HepG2 (cell line): ENCODE data around the gene QRICH2.

Experiments used
- HDAC6 ChIP-seq: fragments of 200-600 bp; sonication (generic); IDR thresholded peaks from 2 replicates; pipeline ENCODE4 v1.7.0; 2017; ENCODE audit warnings: mild to moderate bottlenecking, antibody characterized with exemption, low read length, low read depth
- HIVEP1 ChIP-seq: sonication (generic); formaldehyde crosslinking; IDR thresholded peaks from 2 replicates; pipeline ENCODE4 v1.4.0; 2020; ENCODE audit warnings: mild to moderate bottlenecking, missing genetic modification reagents
- POLR2A ChIP-seq, 2 experiments: IDR thresholded peaks; 2 replicates each; pipeline ENCODE4 v1.6.1; 2011; ENCODE audit warnings: low read depth in 2 of 2, low read length in 2 of 2, mild to moderate bottlenecking in 1 of 2, moderate library complexity in 1 of 2; ENCODE audit not compliant: insufficient read depth in 1 of 2
- RELA ChIP-seq: sonication (generic); formaldehyde crosslinking; IDR thresholded peaks from 2 replicates; pipeline ENCODE4 v1.4.0; 2020; ENCODE audit warnings: missing genetic modification reagents
- ZBTB1 ChIP-seq: sonication (generic); formaldehyde crosslinking; IDR thresholded peaks from 2 replicates; pipeline ENCODE4 v1.4.0; 2020; ENCODE audit warnings: missing genetic modification reagents, borderline replicate concordance
- ZNF546 ChIP-seq: sonication (generic); formaldehyde crosslinking; conservative IDR thresholded peaks from 2 replicates; pipeline ENCODE4 v1.8.1; 2023; ENCODE audit warnings: mild to moderate bottlenecking, missing genetic modification reagents
- TF ChIP-seq, protein P1 (sequence below): sonication (generic); formaldehyde crosslinking; IDR thresholded peaks from 2 replicates; pipeline ENCODE4 v1.4.0; 2020; ENCODE audit warnings: mild to moderate bottlenecking, missing genetic modification reagents
- TF ChIP-seq, protein P2 (sequence below): sonication (generic); formaldehyde crosslinking; IDR thresholded peaks from 2 replicates; pipeline ENCODE4 v1.5.0; 2020; ENCODE audit warnings: mild to moderate bottlenecking, missing genetic modification reagents, moderate library complexity

DNA sequence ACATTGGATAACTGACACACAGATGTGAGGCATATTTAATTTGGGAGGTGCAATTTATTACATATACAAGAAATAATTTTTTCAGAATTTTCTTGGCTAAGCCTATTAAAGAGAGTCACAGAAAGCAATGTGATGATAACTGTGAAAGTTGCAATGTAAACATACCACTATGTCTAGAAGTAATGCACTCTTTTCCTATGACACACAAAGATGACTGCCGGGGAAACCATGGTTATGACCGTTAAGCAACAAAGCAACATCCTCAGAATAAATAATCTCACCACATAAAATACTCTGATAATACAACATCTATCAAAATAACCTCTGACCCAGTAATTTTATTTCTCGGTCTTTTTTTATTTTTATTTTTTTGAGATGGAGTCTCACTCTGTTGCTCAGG lies 10.5 kb upstream of the QRICH2 start:
- TF ChIP-seq, protein P1, sequence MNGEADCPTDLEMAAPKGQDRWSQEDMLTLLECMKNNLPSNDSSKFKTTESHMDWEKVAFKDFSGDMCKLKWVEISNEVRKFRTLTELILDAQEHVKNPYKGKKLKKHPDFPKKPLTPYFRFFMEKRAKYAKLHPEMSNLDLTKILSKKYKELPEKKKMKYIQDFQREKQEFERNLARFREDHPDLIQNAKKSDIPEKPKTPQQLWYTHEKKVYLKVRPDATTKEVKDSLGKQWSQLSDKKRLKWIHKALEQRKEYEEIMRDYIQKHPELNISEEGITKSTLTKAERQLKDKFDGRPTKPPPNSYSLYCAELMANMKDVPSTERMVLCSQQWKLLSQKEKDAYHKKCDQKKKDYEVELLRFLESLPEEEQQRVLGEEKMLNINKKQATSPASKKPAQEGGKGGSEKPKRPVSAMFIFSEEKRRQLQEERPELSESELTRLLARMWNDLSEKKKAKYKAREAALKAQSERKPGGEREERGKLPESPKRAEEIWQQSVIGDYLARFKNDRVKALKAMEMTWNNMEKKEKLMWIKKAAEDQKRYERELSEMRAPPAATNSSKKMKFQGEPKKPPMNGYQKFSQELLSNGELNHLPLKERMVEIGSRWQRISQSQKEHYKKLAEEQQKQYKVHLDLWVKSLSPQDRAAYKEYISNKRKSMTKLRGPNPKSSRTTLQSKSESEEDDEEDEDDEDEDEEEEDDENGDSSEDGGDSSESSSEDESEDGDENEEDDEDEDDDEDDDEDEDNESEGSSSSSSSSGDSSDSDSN (CRISPR knock-in tag) = no peak
- TF ChIP-seq, protein P2, sequence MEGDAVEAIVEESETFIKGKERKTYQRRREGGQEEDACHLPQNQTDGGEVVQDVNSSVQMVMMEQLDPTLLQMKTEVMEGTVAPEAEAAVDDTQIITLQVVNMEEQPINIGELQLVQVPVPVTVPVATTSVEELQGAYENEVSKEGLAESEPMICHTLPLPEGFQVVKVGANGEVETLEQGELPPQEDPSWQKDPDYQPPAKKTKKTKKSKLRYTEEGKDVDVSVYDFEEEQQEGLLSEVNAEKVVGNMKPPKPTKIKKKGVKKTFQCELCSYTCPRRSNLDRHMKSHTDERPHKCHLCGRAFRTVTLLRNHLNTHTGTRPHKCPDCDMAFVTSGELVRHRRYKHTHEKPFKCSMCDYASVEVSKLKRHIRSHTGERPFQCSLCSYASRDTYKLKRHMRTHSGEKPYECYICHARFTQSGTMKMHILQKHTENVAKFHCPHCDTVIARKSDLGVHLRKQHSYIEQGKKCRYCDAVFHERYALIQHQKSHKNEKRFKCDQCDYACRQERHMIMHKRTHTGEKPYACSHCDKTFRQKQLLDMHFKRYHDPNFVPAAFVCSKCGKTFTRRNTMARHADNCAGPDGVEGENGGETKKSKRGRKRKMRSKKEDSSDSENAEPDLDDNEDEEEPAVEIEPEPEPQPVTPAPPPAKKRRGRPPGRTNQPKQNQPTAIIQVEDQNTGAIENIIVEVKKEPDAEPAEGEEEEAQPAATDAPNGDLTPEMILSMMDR (CRISPR knock-in tag) = no peak
- TF ChIP-seq ZNF546 (CRISPR knock-in tag) = no peak
- TF ChIP-seq RELA (CRISPR knock-in tag) = no peak
- no peak for TF ChIP-seq POLR2A (IDR thresholded peaks at IDR 0.05; ENCODE audit: insufficient read depth in 1 of 2, low read depth in 2 of 2, low read length in 2 of 2)
- TF ChIP-seq HIVEP1 (CRISPR knock-in tag) = no peak
- no peak for TF ChIP-seq HDAC6
- no peak for TF ChIP-seq ZBTB1 (CRISPR knock-in tag)
